ENCODE measurements around the gene NT5E. TPM values are rescaled to one million over a fixed set of nuclear protein-coding genes. Genes with fewer than 3 reads are reported as not detected.
A peak's percentile ranks its signal among the peaks of the same experiment; 100 is the strongest.

NT5E gene
- total and polyA plus RNA-seq, 2 of the 13 experiments (the other 11 are each of a cell fraction or from before 2014, with no cell fraction given), result 9.5 to 33.0 TPM

DNA sequence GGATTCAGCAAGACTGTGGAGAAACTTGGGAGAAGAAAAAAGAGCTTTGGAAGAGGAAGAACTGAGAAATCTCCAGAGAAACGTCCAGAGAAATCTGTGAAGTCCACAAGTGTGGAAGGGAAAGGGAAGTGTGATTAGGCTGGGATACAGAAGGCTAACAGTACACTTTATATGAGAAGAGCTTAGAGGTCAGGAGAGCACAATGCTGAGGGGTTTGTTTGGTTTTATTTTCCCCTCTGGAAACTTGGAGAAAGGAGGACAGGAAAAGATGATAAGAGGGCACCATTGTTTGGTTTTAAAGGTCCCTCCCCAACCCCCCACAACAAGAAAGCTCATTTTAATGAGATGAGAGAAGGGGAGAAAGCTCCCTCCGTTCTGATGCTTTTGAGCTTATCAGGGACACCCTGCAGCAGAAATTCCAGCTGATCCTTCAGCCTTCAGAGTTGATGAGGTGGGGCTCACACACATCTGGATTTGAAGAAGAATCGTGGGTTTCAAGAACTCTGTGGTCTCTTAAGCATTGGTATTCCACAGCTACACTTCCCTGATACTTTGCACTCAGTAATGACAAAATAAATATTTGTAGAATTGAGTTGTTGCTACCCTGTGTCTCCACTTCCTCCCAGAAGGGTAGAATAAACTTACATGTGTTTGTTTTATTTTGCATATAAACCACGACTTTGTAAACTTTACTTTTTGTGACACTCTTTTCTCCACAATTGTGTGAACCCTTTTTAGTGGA lies 1.9 kb downstream of the NT5E start (continued):
- TF ChIP-seq, protein P1, sequence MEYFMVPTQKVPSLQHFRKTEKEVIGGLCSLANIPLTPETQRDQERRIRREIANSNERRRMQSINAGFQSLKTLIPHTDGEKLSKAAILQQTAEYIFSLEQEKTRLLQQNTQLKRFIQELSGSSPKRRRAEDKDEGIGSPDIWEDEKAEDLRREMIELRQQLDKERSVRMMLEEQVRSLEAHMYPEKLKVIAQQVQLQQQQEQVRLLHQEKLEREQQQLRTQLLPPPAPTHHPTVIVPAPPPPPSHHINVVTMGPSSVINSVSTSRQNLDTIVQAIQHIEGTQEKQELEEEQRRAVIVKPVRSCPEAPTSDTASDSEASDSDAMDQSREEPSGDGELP (IDR thresholded peaks at IDR 0.05; ENCODE audit: borderline replicate concordance, low read depth), result peak; percentile 64; the same call in 1 of the 2 replicates
- TF ChIP-seq ZIK1 (CRISPR knock-in tag; IDR thresholded peaks at IDR 0.05; ENCODE audit: borderline replicate concordance, low read depth) (no peak), HDAC2 (CRISPR knock-in tag; IDR thresholded peaks at IDR 0.05) (peak; percentile 36; the same call in 1 of the 2 replicates), CENPBD1 (CRISPR knock-in tag; IDR thresholded peaks at IDR 0.05; ENCODE audit: borderline replicate concordance, low read depth) (no peak), FOXA1 (IDR thresholded peaks at IDR 0.05) (no peak), FOXA1 (CRISPR knock-in tag; IDR thresholded peaks at IDR 0.05) (peak; percentile 53; the same call in 1 of the 2 replicates), SOX6 (IDR thresholded peaks at IDR 0.05) (no peak), SOX6 (CRISPR knock-in tag; IDR thresholded peaks at IDR 0.05) (peak; percentile 87), KLF11 (CRISPR knock-in tag; IDR thresholded peaks at IDR 0.05) (no peak), NR2F6 (IDR thresholded peaks at IDR 0.05) (peak; percentile 52; the same call in 1 of the 2 replicates), NR2F6 (CRISPR knock-in tag; IDR thresholded peaks at IDR 0.05) (0 out of 2 replicates have a peak, but pooled peaks have one; percentile 5), XBP1 (CRISPR knock-in tag; IDR thresholded peaks at IDR 0.05) (no peak), RERE (CRISPR knock-in tag; IDR thresholded peaks at IDR 0.05; ENCODE audit: low read depth) (peak; percentile 57; the same call in 1 of the 2 replicates), ZNF816 (CRISPR knock-in tag; IDR thresholded peaks at IDR 0.05; ENCODE audit: borderline replicate concordance) (0 out of 2 replicates have a peak, but pooled peaks have one; percentile 79), ATF1 (CRISPR knock-in tag; IDR thresholded peaks at IDR 0.05) (peak; percentile 45; the same call in 1 of the 2 replicates), ZBTB42 (CRISPR knock-in tag; IDR thresholded peaks at IDR 0.05) (peak; percentile 92; the same call in 1 of the 2 replicates), TARDBP (CRISPR knock-in tag; IDR thresholded peaks at IDR 0.05) (peak; percentile 4; the same call in 1 of the 2 replicates), KDM3A (CRISPR knock-in tag; IDR thresholded peaks at IDR 0.05; ENCODE audit: low read depth) (no peak), ZNF607 (CRISPR knock-in tag; IDR thresholded peaks at IDR 0.05; ENCODE audit: borderline replicate concordance) (peak; percentile 45; the same call in 1 of the 2 replicates)
- TF ChIP-seq, protein P2, sequence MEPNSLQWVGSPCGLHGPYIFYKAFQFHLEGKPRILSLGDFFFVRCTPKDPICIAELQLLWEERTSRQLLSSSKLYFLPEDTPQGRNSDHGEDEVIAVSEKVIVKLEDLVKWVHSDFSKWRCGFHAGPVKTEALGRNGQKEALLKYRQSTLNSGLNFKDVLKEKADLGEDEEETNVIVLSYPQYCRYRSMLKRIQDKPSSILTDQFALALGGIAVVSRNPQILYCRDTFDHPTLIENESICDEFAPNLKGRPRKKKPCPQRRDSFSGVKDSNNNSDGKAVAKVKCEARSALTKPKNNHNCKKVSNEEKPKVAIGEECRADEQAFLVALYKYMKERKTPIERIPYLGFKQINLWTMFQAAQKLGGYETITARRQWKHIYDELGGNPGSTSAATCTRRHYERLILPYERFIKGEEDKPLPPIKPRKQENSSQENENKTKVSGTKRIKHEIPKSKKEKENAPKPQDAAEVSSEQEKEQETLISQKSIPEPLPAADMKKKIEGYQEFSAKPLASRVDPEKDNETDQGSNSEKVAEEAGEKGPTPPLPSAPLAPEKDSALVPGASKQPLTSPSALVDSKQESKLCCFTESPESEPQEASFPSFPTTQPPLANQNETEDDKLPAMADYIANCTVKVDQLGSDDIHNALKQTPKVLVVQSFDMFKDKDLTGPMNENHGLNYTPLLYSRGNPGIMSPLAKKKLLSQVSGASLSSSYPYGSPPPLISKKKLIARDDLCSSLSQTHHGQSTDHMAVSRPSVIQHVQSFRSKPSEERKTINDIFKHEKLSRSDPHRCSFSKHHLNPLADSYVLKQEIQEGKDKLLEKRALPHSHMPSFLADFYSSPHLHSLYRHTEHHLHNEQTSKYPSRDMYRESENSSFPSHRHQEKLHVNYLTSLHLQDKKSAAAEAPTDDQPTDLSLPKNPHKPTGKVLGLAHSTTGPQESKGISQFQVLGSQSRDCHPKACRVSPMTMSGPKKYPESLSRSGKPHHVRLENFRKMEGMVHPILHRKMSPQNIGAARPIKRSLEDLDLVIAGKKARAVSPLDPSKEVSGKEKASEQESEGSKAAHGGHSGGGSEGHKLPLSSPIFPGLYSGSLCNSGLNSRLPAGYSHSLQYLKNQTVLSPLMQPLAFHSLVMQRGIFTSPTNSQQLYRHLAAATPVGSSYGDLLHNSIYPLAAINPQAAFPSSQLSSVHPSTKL (CRISPR knock-in tag; IDR thresholded peaks at IDR 0.05), result peak; percentile 78

Measured in HepG2 (cell line).